Measurements from ENCODE around the gene ARF1.

The ARF1 gene

DNA sequence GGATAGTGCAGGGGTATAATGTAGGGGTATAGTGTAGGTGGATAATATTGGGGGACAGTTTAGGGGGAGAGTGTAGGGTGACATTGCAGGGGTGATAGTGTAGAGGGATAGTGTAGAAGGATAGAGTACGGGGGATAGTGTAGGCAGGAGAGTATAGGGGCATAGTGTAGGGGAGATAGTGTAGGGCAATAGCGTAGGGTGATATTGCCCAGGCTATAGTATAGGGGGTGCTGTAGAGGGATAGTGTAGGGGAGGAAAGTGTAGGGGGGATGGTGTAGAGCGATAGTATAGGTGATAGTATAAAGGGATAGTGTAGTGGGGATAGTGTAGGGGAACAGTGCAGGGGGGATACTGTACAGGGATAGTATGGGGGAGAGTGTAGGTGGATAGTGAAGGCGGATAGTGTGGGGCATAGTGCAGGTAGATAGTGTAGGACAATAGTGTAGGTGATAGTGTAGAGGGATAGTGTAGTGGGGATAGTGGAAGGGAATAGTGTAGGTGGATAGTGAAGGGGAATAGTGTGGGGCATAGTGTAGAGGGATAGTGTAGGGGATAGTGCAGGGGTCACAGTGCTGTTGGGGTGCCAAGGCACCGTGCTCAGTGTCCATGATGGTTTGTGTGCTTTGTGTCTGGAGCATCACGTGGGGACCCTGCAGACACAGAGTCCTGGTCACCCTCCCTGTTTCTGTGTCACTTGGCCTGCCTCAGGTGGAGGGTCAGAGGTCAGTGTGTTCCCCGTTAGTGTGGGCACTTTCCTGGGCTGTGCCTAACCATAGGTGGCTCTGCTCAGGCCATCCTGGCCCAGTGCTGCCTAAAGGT lies 10.5 kb upstream of the ARF1 start:
- Histone ChIP-seq H3K4me3 (ENCODE audit: low read length) (no peak overlapping the region), H3K36me3 (ENCODE audit: control insufficient read depth, insufficient read depth, low read length) (no peaks in the 10 kb centered on the region; the same call in 1 of the 2 replicates), H3K27me3 (ENCODE audit: control insufficient read depth, insufficient read depth, low read length) (peaks cover 54% of the 10 kb centered on the region), H3K9me3 (ENCODE audit: control insufficient read depth, insufficient read depth, low read length) (no peaks in the 10 kb centered on the region; the same call in 1 of the 2 replicates), H3K27ac (ENCODE audit: low read length) (no peak overlapping the region), H3K4me1 (ENCODE audit: control insufficient read depth, insufficient read depth, low read length) (no peaks in the 10 kb centered on the region; the same call in 1 of the 2 replicates)
- DNase-seq (ENCODE audit: low read depth, low spot score) = no peak
- 100% methylated on average over 3 of the region's 7 CpGs for WGBS (ENCODE audit: insufficient coverage, insufficient read length)

DNA sequence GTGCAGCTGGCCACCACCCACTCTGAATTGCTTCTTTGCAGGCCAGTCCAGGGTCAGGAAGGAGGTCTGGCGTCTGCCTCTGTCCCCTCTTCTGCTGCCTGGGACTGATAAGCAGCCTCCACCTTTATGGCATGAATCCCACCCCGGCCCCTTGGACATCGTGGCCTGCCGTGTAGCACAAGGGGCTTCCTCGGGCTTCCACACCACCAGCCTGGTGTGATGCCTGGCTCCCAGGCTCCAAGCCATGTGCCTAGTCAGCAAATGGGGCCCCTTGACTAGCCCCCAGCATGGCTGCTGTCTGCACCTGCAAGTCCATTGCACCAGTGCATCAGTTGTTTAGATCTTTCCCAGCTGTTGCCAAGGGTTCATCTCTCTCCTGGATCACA lies 9.9 kb upstream of the ARF1 start:
- Histone ChIP-seq H3K36me3 (ENCODE audit: control insufficient read depth, insufficient read depth, low read length) (no peaks in the 10 kb centered on the region; the same call in 1 of the 2 replicates), H3K9me3 (ENCODE audit: control insufficient read depth, insufficient read depth, low read length) (no peaks in the 10 kb centered on the region; the same call in 1 of the 2 replicates), H3K27me3 (ENCODE audit: control insufficient read depth, insufficient read depth, low read length) (peaks cover 53% of the 10 kb centered on the region), H3K27ac (ENCODE audit: low read length) (no peak overlapping the region), H3K4me3 (ENCODE audit: low read length) (no peak overlapping the region), H3K4me1 (ENCODE audit: control insufficient read depth, insufficient read depth, low read length) (no peaks in the 10 kb centered on the region; the same call in 1 of the 2 replicates)
- WGBS (ENCODE audit: insufficient coverage, insufficient read length) = no CpG with 5 or more reads among the region's 5 CpGs
- DNase-seq (ENCODE audit: low read depth, low spot score) = no peak

DNA sequence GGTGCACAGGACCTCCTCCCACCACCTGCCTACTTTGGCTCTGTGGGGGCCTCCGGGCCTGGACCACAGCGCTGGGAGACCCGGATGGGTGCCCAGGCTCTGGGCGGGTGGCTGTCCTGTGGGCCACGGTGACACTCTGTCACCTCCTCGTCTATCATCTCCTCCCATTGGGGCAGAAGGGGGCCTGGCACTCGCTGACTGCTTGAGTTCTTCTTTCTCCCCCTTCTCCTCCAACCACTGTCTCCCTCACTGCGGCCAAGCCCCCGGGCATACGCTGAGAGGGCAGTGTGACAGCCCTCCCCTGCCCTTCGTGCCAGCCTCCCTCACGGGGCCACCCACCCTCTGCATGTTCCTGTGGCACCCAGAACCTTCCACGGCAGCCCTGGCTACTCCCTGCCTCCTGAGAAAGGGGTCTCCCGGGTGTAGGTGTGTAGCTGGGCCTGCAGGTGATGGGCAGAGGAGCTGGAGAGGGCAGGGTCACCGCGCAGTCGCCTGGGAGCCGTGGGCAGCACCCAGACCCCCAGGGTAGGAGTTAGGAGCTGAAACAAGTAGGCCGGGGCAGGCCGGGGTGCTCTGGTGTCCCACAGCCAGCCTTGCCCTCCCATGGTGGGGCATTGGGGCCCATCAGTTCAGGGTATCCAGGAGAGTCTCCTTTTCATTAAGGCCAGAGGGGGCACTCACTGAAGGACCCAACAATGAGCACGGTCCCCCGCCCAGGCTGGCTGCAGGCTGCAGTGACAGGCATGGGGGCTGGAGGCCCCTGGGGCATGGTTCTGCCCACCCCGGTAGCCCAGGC lies 9.2 kb upstream of the ARF1 start:
- WGBS (ENCODE audit: insufficient coverage, insufficient read length) = no CpG with 5 or more reads among the region's 23 CpGs
- H3K27ac ChIP-seq (ENCODE audit: low read length) = no peak overlapping the region
- no peak for DNase-seq (ENCODE audit: low read depth, low spot score)
- H3K36me3 ChIP-seq (ENCODE audit: control insufficient read depth, insufficient read depth, low read length) = no peaks in the 10 kb centered on the region; the same call in 1 of the 2 replicates
- no peaks in the 10 kb centered on the region; the same call in 1 of the 2 replicates for H3K9me3 ChIP-seq (ENCODE audit: control insufficient read depth, insufficient read depth, low read length)
- no peaks in the 10 kb centered on the region; the same call in 1 of the 2 replicates for H3K4me1 ChIP-seq (ENCODE audit: control insufficient read depth, insufficient read depth, low read length)
- H3K27me3 ChIP-seq (ENCODE audit: control insufficient read depth, insufficient read depth, low read length) = peaks cover 50% of the 10 kb centered on the region
- H3K4me3 ChIP-seq (ENCODE audit: low read length) = no peak overlapping the region

DNA sequence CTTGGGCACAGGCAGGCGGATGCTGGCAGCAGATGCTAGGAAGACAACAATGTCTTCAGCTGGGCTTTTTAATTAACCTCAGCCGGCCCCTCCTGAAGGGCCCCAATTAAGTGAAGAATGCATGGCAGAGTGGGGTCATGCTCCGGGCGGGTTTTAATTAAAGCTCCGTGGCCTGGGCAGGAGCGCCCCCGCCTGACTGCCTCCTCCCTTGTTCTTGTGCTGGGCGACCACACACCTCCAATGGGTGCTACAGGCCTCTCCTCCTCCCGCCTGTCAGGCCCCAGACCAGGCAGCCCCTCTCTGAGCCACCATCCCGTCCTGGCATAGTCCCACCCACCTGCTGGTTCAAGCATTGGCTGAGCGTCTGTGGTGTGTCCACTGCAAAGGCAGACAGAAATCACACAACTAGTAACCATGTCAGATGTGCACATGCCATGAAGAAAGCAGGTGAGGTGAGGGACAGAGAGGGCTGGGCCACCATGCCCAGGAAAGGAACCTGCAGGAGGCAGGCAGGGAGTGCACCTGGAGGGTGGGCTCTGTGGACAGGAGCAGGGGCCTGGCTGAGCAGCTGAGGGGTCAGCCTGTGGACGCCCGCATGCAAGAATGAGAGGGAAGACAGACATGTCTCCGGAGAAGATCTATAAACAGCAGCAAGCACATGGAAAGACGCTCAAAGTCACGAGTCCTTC lies 8.5 kb upstream of the ARF1 start:
- no peaks in the 10 kb centered on the region; the same call in 1 of the 2 replicates for H3K4me1 ChIP-seq (ENCODE audit: control insufficient read depth, insufficient read depth, low read length)
- peaks cover 44% of the 10 kb centered on the region for H3K27me3 ChIP-seq (ENCODE audit: control insufficient read depth, insufficient read depth, low read length)
- no CpG with 5 or more reads among the region's 16 CpGs for WGBS (ENCODE audit: insufficient coverage, insufficient read length)
- no peak for DNase-seq (ENCODE audit: low read depth, low spot score)
- no peak overlapping the region for H3K27ac ChIP-seq (ENCODE audit: low read length)
- H3K36me3 ChIP-seq (ENCODE audit: control insufficient read depth, insufficient read depth, low read length) = no peaks in the 10 kb centered on the region; the same call in 1 of the 2 replicates
- no peaks in the 10 kb centered on the region; the same call in 1 of the 2 replicates for H3K9me3 ChIP-seq (ENCODE audit: control insufficient read depth, insufficient read depth, low read length)
- no peak overlapping the region for H3K4me3 ChIP-seq (ENCODE audit: low read length)

DNA sequence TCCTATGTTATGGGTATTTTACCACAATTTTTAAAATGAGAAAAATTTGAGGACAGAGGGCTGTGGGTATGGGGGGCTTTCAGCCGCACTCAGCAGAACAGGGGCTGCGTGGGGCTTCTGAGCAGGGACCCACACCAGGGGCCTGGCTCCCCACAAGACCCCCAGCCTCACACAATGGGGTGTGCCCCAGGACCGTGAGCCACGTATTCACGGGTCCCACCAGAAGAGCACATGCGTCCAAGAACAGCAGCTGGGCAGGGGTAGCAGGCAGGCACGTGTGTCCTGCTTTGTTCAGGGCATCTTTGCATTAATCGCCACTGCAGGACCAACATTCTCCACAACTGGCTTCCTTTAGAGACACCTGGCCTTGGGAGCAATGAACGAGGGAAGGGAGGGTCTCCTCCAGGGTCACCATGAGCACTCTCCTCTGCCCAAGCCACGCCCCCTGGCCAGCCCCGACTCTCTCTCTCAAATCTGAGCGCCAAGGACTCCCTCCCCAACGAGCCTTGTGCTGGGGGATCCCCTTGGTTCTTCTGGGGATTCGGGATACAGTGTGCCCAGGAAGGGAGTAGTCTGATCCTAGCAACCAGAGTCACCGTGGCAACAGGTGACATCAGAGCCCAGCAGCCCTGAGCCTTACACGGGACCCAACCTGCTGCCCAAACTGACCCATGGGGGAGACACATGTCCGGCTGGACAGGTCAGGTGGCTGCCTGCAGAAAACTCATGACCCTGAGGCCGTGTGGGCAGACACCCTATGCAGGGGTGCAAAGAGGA lies 7.4 kb upstream of the ARF1 start:
- H3K4me1 ChIP-seq (ENCODE audit: control insufficient read depth, insufficient read depth, low read length) = no peaks in the 10 kb centered on the region; the same call in 1 of the 2 replicates
- no peaks in the 10 kb centered on the region; the same call in 1 of the 2 replicates for H3K36me3 ChIP-seq (ENCODE audit: control insufficient read depth, insufficient read depth, low read length)
- no peak overlapping the region for H3K4me3 ChIP-seq (ENCODE audit: low read length)
- no peak overlapping the region for H3K27ac ChIP-seq (ENCODE audit: low read length)
- no CpG with 5 or more reads among the region's 18 CpGs for WGBS (ENCODE audit: insufficient coverage, insufficient read length)
- H3K27me3 ChIP-seq (ENCODE audit: control insufficient read depth, insufficient read depth, low read length) = peaks cover 42% of the 10 kb centered on the region
- no peak for DNase-seq (ENCODE audit: low read depth, low spot score)
- no peaks in the 10 kb centered on the region; the same call in 1 of the 2 replicates for H3K9me3 ChIP-seq (ENCODE audit: control insufficient read depth, insufficient read depth, low read length)

DNA sequence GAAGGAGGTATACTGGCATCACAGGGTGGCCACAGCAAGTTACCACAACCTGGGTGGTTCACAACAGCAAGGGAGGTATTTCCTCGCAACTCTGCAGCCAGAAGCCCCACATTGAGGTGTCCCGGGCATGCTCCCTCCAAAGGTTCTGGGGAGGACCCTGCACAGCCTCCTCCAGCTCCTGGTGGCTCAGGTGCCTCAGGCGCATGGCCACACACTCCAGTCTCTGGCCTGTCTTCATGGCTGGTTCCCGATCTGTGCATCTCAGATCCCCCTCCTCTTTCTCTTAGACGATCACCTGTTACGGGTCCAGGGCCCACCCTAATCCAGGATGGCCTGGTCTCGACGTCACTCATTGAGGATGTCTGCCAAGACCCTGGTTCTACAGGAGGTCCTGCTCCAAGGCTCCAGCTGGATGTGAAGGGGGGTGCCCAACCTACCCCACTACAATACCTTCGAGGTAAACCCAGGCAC lies 6.7 kb upstream of the ARF1 start:
- no CpG with 5 or more reads among the region's 9 CpGs for WGBS (ENCODE audit: insufficient coverage, insufficient read length)
- no peaks in the 10 kb centered on the region; the same call in 1 of the 2 replicates for H3K36me3 ChIP-seq (ENCODE audit: control insufficient read depth, insufficient read depth, low read length)
- no peaks in the 10 kb centered on the region; the same call in 1 of the 2 replicates for H3K4me1 ChIP-seq (ENCODE audit: control insufficient read depth, insufficient read depth, low read length)
- no peak for DNase-seq (ENCODE audit: low read depth, low spot score)
- H3K27ac ChIP-seq (ENCODE audit: low read length) = no peak overlapping the region
- H3K4me3 ChIP-seq (ENCODE audit: low read length) = no peak overlapping the region
- peaks cover 36% of the 10 kb centered on the region for H3K27me3 ChIP-seq (ENCODE audit: control insufficient read depth, insufficient read depth, low read length)
- H3K9me3 ChIP-seq (ENCODE audit: control insufficient read depth, insufficient read depth, low read length) = no peaks in the 10 kb centered on the region; the same call in 1 of the 2 replicates

DNA sequence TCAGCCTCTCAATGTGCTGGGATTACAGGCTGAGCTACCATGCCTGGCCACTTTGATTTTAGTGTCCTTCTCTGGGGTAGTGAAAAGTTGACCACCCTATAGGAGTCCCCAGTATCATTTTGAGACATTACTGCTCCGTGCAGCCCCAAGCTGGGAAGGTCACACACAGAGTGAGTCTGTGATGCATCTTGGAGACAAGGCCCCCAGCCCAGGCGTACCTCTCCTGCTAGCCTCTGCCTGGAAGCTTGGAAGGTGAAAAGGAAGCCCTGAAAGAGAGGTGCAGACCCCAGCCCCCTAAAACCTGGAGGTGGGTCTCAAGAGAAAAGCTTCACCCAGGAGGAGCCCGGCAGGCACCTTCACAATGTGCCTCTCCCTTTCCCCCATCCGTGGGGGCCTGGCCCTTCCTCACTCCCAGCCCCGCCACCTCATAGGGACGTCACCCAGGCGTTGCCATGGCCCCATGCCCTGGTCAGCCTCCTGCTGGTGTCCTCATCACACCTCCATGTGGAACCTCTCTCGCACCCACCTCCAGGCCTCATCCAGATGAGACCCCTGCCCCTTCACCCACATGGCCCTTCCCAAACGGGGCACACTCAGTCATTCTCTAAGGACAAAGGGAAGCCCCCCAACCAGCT lies 5.6 kb upstream of the ARF1 start:
- Histone ChIP-seq H3K27ac (ENCODE audit: low read length) (no peak overlapping the region), H3K27me3 (ENCODE audit: control insufficient read depth, insufficient read depth, low read length) (peaks cover 31% of the 10 kb centered on the region), H3K4me1 (ENCODE audit: control insufficient read depth, insufficient read depth, low read length) (peaks cover 1% of the 10 kb centered on the region; the same call in 1 of the 2 replicates), H3K4me3 (ENCODE audit: low read length) (no peak overlapping the region), H3K36me3 (ENCODE audit: control insufficient read depth, insufficient read depth, low read length) (no peaks in the 10 kb centered on the region; the same call in 1 of the 2 replicates), H3K9me3 (ENCODE audit: control insufficient read depth, insufficient read depth, low read length) (no peaks in the 10 kb centered on the region; the same call in 1 of the 2 replicates)
- no peak for DNase-seq (ENCODE audit: low read depth, low spot score)
- no CpG with 5 or more reads among the region's 9 CpGs for WGBS (ENCODE audit: insufficient coverage, insufficient read length)

DNA sequence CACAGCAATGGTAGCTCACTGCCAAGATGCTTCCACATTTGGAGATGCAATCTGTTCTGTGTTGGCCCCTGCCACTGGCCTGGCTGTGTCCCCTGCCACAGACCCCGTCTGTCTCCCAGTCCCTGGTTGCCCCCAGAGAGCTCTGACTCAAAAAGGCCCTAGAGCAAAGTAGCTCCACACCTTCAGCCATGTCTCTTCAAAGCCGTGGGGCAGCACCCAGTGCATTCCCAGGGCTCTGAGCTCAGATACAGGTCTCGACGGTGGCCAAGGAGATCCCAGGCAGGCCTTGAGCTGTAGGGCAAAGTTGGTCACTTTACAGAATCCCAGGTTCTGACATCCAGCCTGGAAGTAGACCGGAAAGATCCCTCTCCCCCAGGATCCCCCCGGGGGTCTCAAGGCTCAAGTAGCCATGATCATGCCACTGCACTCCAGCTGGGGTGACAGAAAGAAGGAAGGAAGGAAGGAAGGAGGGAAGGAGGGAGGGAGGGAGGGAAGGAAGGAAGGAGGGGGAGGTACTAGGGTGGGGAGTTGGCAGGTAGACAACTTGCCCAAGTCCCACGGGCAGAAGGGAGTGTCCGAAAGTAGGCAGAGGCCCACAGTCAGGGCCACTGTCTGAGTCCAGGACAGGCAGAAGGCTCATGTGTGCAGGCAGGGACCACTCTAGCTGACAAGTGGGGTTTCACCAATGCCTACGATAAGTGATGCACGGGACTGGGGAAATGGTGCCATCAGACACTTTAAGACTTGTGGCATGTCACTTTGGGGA lies 4.8 kb upstream of the ARF1 start:
- H3K27me3 ChIP-seq (ENCODE audit: control insufficient read depth, insufficient read depth, low read length) = peaks cover 23% of the 10 kb centered on the region
- H3K4me1 ChIP-seq (ENCODE audit: control insufficient read depth, insufficient read depth, low read length) = peaks cover 1% of the 10 kb centered on the region; the same call in 1 of the 2 replicates
- H3K4me3 ChIP-seq (ENCODE audit: low read length) = no peak overlapping the region
- H3K27ac ChIP-seq (ENCODE audit: low read length) = no peak overlapping the region
- WGBS (ENCODE audit: insufficient coverage, insufficient read length) = no CpG with 5 or more reads among the region's 10 CpGs
- H3K36me3 ChIP-seq (ENCODE audit: control insufficient read depth, insufficient read depth, low read length) = no peaks in the 10 kb centered on the region; the same call in 1 of the 2 replicates
- no peak for DNase-seq (ENCODE audit: low read depth, low spot score)
- no peaks in the 10 kb centered on the region for H3K9me3 ChIP-seq (ENCODE audit: control insufficient read depth, insufficient read depth, low read length)
